GM18526 (cell line): ENCODE measurements around the gene LILRA5.

Experiments used
- POLR2A ChIP-seq: IDR thresholded peaks from 3 replicates; pipeline ENCODE4 v1.6.1; 2011; ENCODE audit not compliant: insufficient read length; ENCODE audit errors: extremely low read depth

Gene LILRA5

DNA sequence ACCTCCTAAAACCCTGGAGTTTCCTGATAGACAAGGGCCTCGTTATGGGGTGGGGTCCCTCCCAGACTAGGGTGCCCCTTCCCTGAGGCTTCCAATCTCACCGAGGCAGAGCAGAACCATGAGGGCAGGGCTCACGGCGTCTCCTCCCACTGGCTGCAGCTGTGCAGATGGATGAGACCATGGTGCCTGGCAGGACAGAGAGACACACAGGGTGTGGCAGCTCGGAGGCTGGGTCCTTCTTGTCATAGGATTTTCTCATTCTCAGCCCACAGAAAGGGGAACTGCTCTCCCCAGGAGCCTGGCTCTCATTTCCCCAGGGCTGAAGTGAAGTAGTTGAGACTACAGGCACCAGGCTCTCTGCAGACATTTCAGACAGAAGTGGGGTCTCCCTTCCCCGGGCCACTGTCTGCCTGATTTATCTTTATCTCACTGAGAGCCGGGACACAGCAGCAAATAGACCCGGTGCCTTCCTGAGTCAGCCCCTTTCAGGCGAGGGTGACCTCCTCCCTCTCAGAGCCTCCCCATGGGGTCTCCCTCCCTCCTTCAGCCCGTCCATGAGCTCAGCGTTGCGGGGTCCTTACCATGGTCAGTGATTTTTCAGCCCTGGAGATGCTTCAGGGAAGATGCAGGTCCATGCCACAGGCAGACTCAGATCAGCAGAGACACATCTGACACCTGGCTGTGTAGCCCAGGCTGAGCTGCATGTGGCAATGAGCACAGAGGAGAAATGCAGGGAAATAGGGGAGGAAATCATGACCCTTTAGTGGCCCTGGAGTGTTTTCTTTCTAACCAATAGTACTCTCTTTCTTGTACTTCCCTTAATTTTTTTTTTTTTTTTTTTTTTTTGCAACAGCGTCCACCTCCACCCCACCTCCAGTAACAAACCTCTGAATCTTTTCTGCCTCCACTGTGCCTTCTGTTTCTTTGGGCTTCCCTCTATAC is at the start of gene LILRA5:
TSS of gene LILRA5 (minus strand) at position 731 of the 942 bp plus-strand sequence. CDS start at position 584, 147 bp downstream.
- no peak for TF ChIP-seq POLR2A

DNA sequence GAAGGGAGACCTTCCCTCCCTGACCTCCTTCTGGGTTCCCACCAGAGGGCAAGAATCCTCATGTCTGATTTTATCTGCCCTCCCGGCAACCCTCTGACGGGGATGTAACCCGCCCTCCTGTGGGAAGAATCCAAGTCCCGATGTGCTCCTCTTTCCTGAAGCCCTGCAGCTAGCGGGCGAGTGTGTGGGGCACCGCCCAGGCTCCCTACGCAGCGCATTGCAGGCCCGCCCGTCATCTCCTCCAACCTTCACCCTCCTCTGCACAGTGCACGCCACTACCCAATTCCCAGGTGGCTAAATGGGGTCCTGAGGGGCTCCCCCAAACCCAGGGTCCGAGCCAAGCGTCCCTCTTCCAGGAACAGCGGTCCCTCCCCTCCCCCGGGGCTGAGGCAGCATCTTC is 44.4 kb upstream of the LILRA5 start:
- no peak for TF ChIP-seq POLR2A

DNA sequence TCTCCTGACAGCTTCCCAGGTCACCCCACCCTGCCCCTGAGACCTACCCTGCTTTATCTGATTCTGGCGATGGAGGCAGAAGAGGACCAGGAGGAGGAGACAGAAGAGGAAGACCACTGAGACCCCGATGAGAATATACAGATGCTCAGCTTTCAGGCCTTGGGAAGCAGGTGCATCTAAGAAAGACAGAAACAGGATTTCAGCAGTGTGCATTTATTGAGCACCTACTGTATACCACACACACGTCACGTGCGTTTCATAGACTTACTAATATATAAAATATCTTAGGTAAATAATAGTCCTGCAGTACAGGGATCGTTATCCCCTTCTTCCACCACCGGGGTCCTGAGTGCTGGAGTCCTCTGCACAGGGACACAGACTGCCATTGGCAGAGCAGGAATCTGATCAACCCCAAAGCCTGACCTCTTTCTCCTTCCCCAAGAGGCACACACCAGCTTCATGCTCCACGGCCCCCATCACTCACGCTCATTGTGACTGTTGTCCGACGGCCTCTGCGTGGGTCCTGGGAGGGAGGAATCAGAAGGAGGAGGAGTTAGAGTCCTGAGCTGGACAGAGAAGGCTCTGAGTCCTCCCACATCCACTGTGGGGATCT is 43.6 kb upstream of the LILRA5 start:
- TF ChIP-seq POLR2A, result no peak

DNA sequence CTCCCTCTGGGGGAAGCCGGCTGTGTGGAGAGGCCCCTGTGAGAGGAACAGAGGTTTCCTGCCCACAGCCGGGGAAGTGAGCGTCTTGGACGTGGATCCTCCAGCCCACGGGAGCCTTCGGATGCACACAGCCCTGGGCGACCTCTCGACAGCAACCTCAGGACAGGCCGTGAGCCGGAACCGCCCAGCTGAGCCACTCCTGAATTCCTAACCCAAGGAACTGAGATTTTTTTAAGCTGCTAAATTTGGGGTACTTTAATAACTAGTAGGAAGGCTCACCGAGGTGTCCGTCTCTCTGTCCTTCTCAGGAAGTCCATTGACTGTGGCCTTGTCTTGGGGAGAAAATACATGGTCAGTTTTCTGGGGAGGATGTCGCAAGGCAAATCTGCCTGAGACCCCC is 42.7 kb upstream of the LILRA5 start:
- no peak for TF ChIP-seq POLR2A

DNA sequence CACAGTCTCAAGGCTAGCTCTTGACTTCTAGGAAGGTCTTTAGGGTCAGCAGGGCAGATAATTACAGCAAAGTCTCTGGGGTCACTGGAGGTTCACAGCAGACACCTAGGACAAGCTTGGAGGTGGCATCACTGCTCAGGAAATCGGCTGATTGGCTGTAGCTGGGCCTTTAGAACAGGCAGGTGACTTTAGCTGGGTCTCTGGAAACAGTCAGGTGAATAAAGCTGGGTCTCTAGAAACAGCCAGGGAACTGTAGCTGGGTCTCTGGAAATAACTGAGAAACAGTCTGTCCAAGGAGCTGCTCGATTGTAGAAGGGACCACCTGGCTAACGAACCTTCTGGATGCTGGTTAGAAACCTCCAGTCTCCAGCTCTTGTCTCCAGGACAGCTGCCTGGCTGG is 41.8 kb upstream of the LILRA5 start:
- TF ChIP-seq POLR2A, result no peak

DNA sequence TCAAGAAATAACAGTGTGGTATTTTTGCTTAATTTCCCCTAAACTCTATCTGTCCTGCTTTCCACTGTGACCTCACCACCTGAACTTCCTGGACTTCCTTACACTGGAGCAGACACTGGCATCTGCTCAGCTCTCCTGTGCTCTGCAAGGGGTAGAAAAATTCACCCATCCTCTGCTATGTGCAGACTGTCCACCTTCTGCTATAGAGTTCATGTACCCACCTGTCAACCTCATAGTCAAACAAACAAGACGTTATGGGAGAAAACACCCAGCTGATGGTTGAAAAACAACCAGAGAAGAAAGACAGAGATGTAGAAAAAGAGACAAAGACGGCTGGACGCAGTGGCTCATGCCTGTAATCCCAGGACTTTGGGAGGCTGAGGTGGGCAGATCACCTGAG is 39.6 kb upstream of the LILRA5 start:
- TF ChIP-seq POLR2A, result no peak

DNA sequence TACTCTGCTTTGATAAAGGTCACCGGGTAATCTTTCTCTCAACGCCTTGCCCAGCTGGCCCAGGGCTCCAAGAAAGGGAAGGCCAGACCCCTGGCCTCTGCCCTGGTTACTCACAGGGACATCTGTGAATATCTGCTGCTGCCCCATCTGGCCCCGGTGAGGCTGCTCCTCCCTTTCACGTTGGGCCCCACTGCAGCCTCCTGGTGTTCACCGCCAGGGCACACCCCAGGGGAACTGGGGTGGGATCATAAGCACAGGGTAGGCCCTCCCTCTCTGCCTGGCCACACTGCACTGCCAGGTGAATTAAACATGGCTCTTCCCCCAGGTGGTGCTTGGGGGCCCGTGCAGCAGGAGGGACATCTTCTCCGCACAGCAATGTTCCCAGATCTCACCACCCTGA is 39.1 kb upstream of the LILRA5 start:
- TF ChIP-seq POLR2A, result no peak

DNA sequence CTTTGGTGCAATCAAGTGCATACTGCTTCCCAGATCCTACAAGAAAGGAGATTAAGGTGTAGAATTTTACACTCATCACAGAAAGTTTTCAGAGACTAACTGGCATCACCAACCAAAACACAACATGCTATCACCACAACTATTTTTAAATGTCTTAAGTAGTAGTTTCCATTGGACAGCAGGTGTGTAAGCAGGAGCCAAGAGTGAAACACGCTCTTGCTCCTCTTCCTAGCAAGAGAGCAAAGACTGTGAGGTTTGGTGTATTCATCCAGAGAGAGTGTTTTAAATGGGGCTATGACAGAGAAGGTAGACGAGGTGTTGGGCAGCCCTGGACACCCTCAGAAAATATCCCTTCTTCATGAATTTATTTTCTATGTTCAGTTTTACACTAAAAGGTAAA is 38.5 kb upstream of the LILRA5 start:
- no peak for TF ChIP-seq POLR2A

DNA sequence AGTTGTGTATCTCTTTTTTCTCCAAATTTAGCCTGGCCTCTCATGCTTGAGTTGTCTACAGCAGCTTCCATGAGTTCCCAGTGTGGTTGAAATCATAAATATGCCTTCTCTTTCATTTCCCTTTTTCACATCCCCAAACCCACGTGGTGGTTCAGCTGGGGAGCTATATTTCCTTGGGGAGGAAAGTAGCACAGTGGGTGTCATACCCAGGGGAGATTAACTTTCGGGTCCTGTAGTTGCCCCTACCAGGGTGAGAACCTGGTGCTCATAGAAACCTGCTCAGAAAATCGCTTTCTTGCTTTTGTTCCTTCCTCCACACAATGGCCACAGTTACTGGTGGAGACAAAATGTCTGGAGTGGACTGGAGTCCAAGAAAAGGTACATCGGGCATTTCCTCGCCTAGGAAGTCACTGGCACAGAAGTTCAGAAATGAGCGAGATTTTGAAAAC is 33.0 kb upstream of the LILRA5 start:
- no peak for TF ChIP-seq POLR2A

DNA sequence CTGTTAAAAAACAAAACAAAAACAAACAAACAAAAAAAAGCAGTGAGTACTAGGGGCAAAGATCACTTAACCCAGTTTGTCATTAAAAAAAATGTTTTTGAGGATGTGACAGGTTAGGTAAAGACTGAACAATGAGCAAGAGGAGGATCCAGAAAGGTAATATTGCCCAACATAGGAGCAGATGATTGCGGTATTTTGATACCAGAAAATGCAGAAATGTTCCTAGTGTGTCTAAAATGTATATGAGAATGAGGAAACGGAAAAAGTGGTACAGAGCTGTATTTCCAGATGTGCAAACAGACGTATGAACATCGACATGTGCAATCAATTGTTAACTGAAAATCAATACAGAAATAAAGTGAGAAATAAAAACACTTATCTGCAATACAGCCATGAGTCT is 30.9 kb upstream of the LILRA5 start:
- TF ChIP-seq POLR2A, result no peak

DNA sequence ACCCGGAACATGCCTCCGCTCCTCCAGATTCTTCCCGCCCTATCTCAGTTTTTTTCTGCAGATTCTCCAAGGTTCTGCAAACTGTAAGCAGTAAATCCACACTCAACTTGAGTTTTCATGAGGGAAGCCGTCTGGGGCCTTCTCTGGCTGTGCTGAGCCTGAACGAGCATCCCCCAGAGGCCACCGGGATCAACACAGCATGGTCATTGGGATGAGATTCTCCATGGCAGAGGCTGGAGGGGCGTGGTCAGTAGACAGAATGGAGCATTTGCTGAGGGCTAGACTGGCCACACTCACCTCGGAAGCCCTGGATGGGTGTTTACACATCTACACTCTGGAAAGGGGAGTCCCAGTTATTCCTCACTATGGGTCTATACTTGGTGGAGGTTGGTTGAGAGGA is 28.3 kb upstream of the LILRA5 start:
- no peak for TF ChIP-seq POLR2A

DNA sequence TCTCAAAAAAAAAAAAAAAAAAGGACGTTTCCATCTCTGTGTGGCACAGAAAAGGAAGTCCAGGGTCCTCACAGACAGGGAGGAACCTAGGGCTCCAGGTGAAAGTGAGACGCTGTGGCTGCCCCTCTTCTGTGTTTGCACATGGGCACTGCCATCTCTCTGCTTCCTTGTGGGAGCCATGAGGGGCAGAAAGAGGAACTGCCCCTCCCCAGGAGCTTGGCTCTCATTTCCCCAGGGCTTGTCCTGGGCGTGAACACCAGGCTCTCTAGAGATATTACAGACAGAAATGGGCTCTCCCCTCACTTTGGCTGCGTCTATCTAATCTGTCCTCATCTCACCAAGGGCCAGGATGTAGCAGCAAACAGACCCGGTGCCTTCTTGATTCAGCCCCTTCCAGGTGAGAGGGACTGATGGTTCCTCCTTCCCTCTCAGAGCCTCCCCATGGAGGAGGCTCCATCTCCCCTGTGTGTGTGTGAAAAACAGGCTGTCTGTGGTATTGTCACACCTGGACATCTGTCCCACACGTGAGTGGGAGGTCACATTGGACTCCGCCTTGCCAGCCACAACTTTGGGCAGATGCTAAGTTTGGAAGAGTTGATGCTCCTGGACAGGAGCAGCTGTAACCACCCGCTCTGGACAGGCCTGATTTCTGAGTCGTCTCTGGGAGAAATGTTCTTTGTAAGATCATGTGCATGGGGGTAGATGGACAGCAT is 26.8 kb upstream of the LILRA5 start:
- no peak for TF ChIP-seq POLR2A

DNA sequence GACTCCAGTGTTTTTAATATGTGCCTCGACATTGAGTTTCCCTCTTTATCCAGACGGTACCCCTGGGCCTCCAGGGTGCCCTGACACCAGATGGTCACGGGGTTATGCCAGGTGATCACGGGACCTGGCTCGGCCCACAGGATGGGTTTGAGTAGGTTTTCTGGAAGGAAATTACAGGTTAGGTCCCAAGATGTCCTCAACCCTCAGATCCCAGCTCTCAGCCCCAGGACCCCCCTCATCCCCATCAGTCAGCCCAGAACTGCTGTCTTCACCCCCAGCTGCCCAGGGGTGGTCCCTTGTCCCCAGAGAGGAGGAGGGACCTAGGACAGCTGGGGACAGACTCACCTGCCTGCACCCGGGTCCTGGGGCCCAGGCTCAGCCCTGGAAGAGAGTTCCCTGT is 25.6 kb upstream of the LILRA5 start:
- TF ChIP-seq POLR2A, result no peak

DNA sequence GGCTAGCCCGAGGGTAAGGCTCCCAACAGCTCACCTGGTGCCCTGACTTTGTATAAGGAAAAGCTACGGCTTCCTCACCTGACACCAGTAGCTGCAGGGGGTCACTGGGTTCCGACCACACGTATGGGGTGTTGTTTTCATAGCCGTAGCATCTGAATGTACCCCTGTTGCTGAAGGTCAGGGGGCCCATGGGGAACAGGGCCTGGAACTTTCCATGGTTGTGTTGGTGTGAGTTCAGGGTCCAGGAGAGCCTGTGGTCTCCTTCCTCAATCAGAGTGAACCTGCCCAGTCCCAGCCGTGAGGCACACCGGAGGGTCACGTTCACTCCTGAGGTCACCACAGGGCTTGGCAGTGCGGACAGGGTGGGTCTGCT is 24.9 kb upstream of the LILRA5 start:
- no peak for TF ChIP-seq POLR2A

DNA sequence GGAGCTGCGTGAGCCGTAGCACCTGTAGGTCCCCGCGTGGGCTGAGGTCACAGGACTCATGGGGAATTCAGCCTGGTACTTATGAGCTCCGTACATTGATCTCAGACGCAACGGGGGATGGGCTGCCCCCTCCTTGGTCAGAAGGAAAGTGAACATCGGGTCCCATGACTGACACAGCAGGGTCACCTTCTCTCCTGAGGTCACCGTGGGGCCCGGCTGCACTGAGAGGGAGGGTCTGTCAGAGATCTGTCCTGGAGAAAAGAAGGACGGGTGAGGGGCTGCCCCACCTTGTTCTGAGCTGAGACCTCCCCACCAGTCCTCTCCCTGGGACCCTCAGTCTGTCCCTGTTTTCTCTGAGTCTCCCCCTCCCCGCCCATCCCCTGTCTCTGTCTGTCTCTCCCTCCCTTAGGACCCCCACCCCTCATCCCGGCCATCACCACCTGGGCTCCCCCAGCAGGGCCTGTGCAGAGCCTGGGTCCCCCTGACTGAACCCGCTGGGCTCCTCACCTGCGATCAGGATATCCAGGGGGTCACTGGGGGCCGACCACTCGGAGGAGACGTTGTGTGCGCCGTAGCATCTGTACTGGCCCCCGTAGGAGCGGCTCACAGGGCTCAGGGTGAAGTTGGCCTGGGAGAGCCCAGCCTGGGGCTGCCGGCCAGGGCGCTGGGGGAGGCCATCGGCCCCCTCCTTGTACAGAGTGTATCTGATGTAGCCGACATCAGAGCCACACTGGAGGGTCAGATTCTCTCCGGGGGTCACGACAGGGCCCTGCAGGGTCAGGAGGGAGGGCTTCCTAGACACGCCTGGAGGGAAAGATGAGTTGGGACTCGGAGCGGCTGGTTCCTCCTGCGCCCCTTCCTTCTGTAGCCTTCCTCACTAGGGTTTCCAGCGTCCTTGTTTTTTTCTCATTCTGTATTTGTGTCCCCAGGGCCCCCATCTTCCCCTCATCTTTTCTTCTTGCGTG is 24.2 kb upstream of the LILRA5 start:
- no peak for TF ChIP-seq POLR2A
